NCI-H1105 treated with DMSO at 0.1 percent for 48 hours (cell line): ENCODE measurements around the gene CHRNA1.

Experiments used
- DNase-seq: peaks from one replicate; lab custom pipeline; 2025; lab: John Stamatoyannopoulos, UW

Gene CHRNA1

GRCh38 chr2:174764280-174765255 lies at the start of gene CHRNA1:
Gene CHRNA1 (minus strand): TSS chr2:174764472. CDS start chr2:174764394, 78 bp downstream.
- peak; percentile 29 for DNase-seq

GRCh38 chr2:174812037-174812436 lies 47.8 kb upstream of the CHRNA1 start:
- no peak for DNase-seq

- DNase-seq, result no peak
Observed at GRCh38 chr2:174807931-174808330, 43.7 kb upstream of the CHRNA1 start.

- no peak for DNase-seq
Observed at GRCh38 chr2:174805803-174806202, 41.5 kb upstream of the CHRNA1 start.

- DNase-seq, result no peak
Observed at GRCh38 chr2:174802459-174802858, 38.2 kb upstream of the CHRNA1 start.

- DNase-seq, result no peak
Observed at GRCh38 chr2:174800436-174801205, 36.3 kb upstream of the CHRNA1 start.

- no peak for DNase-seq
Observed at GRCh38 chr2:174798801-174799200, 34.5 kb upstream of the CHRNA1 start.

- DNase-seq, result no peak
Observed at GRCh38 chr2:174797781-174798276, 33.6 kb upstream of the CHRNA1 start.

GRCh38 chr2:174796319-174796771 lies 32.1 kb upstream of the CHRNA1 start:
- DNase-seq, result no peak

- no peak for DNase-seq
Observed at GRCh38 chr2:174794851-174795374, 30.6 kb upstream of the CHRNA1 start.

GRCh38 chr2:174792309-174793025 lies 28.2 kb upstream of the CHRNA1 start:
- no peak for DNase-seq

GRCh38 chr2:174791746-174792280 lies 27.5 kb upstream of the CHRNA1 start:
- DNase-seq, result no peak

- no peak for DNase-seq
Observed at GRCh38 chr2:174791020-174791419, 26.7 kb upstream of the CHRNA1 start.

GRCh38 chr2:174789001-174789400 lies 24.7 kb upstream of the CHRNA1 start:
- no peak for DNase-seq

GRCh38 chr2:174788291-174788929 lies 24.1 kb upstream of the CHRNA1 start:
- no peak for DNase-seq

- no peak for DNase-seq
Observed at GRCh38 chr2:174787487-174788205, 23.4 kb upstream of the CHRNA1 start.

- DNase-seq, result no peak
Observed at GRCh38 chr2:174786066-174786725, 21.9 kb upstream of the CHRNA1 start.

- DNase-seq, result no peak
Observed at GRCh38 chr2:174785481-174785880, 21.2 kb upstream of the CHRNA1 start.

GRCh38 chr2:174784909-174785308 lies 20.6 kb upstream of the CHRNA1 start:
- DNase-seq, result no peak

- DNase-seq, result no peak
Observed at GRCh38 chr2:174784316-174784715, 20.0 kb upstream of the CHRNA1 start.
